Endothelial cell (in vitro differentiated cells): ENCODE data around the gene CLN6. TPM values are rescaled to one million over a fixed set of nuclear protein-coding genes. Genes with fewer than 3 reads are reported as not detected.
A peak's percentile ranks its signal among the peaks of the same experiment; 100 is the strongest.
"Not testable (repeated sequence)": the region's sequence is repeated elsewhere in the genome, so short reads cannot be mapped to it uniquely, and the experiment has no call there.

ENCODE experiments used
- DNase-seq: peaks from one replicate; pipeline ENCODE4 v3.0.0; 2021; ENCODE audit warnings: low spot score
- H3K27ac Mint-ChIP-seq: one replicate; pipeline ENCODE4 v1.8.0; 2021; ENCODE audit warnings: mixed read lengths, inconsistent platforms; ENCODE audit not compliant: unreplicated experiment
- H3K27me3 Mint-ChIP-seq: one replicate; pipeline ENCODE4 v1.8.0; 2021; ENCODE audit warnings: mild to moderate bottlenecking, moderate library complexity, mixed read lengths, inconsistent platforms; ENCODE audit not compliant: unreplicated experiment
- H3K36me3 Mint-ChIP-seq: one replicate; pipeline ENCODE4 v1.8.0; 2021; ENCODE audit warnings: mild to moderate bottlenecking, low read depth, mixed read lengths, inconsistent platforms; ENCODE audit not compliant: unreplicated experiment
- H3K4me1 Mint-ChIP-seq: one replicate; pipeline ENCODE4 v1.8.0; 2021; ENCODE audit warnings: mild to moderate bottlenecking, mixed read lengths, inconsistent platforms; ENCODE audit not compliant: unreplicated experiment
- H3K4me3 Mint-ChIP-seq: one replicate; pipeline ENCODE4 v1.8.0; 2021; ENCODE audit warnings: mild to moderate bottlenecking, mixed read lengths, inconsistent platforms; ENCODE audit not compliant: unreplicated experiment
- H3K9me3 Mint-ChIP-seq: one replicate; pipeline ENCODE4 v1.8.0; 2021; ENCODE audit warnings: mixed read lengths, inconsistent platforms; ENCODE audit not compliant: unreplicated experiment
- total RNA-seq: library from RNA; stranded (reverse); fragmentation: NEBNext Ultra II Directional; extraction: Animal tissue kit (Norgen Biotek cat#: 25700); gene quantifications from one replicate; pipeline ENCODE4 v1.2.1, GENCODE V29; 2021; ENCODE audit not compliant: unreplicated experiment
- TF ChIP-seq, protein P1 (sequence below): fragments of 200-600 bp; sonication (generic); IDR thresholded peaks from one replicate; pipeline ENCODE4 v1.5.0; 2021; ENCODE audit warnings: antibody characterized with exemption; ENCODE audit not compliant: unreplicated experiment

The CLN6 gene
- total RNA-seq, 1 donor from 2014 or later = 42.1 TPM

DNA sequence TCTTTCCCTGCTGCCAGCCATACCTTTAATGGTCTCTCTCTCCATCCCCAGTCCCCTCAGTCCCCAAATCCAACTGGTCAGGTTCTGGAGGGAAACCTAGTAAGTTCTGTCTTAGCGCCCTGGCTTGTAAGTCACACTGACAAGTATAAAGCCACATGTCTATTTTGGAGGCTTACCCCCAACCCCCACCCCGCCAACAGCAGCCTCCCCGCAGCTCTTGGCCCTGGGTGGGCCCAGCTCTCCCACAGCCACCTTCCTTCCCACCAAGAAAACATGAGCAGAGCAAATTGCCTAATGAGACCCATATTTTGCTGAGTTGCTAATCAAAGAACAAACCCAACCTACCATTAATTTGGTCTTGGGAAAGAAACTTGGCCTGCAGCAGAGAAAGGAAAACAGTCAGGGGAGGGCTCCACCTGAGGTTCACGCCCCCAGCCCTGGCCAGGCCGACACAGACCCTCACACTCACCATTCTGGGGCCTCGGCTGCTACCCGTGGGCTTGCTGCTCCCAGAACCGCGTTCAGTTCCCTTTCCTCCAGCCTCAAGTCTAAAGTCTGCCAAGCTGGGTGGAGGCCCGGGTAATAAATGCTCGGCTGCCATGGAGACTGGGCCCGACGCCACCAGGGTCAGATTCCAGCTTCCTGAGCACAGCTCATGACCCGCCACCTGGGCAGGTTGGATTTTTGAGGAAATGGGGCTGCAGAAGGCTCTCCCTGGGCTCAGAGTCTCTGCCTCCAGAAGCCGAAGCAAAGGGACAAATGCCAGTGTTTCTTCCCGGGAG lies 24.6 kb downstream of the CLN6 start, which contains the start of gene CALML4:
CALML4 (minus strand) TSS at position 557 of the 782 bp plus-strand sequence; CDS start at position 472, 85 bp downstream.
- H3K36me3 Mint-ChIP-seq = peaks cover 3% of the 10 kb centered on the region
- H3K9me3 Mint-ChIP-seq = no peaks in the 10 kb centered on the region
- peaks cover 67% of the 10 kb centered on the region for H3K4me1 Mint-ChIP-seq
- H3K27me3 Mint-ChIP-seq = peaks cover 13% of the 10 kb centered on the region
- peak within 1 kb of the TSS; percentile 56 for H3K4me3 Mint-ChIP-seq
- H3K27ac Mint-ChIP-seq = peak within 1 kb of the TSS; percentile 86
- TF ChIP-seq, protein P1, sequence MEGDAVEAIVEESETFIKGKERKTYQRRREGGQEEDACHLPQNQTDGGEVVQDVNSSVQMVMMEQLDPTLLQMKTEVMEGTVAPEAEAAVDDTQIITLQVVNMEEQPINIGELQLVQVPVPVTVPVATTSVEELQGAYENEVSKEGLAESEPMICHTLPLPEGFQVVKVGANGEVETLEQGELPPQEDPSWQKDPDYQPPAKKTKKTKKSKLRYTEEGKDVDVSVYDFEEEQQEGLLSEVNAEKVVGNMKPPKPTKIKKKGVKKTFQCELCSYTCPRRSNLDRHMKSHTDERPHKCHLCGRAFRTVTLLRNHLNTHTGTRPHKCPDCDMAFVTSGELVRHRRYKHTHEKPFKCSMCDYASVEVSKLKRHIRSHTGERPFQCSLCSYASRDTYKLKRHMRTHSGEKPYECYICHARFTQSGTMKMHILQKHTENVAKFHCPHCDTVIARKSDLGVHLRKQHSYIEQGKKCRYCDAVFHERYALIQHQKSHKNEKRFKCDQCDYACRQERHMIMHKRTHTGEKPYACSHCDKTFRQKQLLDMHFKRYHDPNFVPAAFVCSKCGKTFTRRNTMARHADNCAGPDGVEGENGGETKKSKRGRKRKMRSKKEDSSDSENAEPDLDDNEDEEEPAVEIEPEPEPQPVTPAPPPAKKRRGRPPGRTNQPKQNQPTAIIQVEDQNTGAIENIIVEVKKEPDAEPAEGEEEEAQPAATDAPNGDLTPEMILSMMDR = no peak
- DNase-seq = no peak

DNA sequence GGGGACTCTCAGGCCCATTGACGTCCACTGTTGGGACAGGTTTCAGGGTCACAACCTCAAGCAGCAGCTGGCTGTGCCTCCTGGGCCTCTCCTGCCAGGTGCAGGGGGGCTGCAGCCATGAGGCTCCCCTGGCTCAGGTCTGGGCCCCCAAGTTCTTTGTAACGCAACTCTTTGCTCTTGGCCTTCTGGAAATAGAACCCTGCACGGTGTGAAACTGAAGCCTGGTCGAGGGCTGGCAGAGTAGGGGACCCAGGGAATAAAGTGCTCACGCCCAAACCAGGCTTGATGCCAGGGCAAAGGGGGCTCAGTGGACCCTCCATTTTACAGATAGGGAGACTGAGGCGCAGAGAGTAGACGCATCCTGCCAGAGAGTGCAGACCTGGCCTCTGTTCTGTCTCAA lies 25.2 kb downstream of the CLN6 start:
- Mint-ChIP-seq H3K4me1 (peaks cover 66% of the 10 kb centered on the region), H3K27me3 (peaks cover 13% of the 10 kb centered on the region), H3K36me3 (peaks cover 7% of the 10 kb centered on the region), H3K4me3 (no peak overlapping the region), H3K9me3 (no peaks in the 10 kb centered on the region), H3K27ac (no peak overlapping the region)
- TF ChIP-seq, protein P1 = no peak
- DNase-seq = no peak

DNA sequence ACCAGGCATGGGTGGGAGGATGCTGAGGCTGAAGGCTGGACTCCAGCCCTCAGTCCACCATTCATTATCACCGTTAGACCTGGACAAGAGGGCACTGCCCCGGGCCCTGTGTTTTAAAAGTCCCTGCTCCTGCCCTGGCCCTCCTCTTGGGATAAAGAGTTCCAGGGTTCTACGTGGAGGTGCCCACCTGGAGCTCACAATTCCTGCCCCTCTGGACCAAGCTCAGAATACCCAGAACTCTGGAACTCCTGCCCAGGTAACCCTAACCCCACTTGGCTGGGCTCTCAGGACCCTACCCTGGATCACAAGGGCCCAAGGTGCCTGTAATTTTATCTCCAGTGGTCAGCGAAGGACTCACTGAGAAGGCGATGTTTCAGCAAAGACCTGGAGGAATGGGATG lies 25.6 kb downstream of the CLN6 start:
- H3K4me1 Mint-ChIP-seq = peaks cover 65% of the 10 kb centered on the region
- peaks cover 7% of the 10 kb centered on the region for H3K36me3 Mint-ChIP-seq
- H3K4me3 Mint-ChIP-seq = no peak overlapping the region
- H3K27ac Mint-ChIP-seq = no peak overlapping the region
- no peak for DNase-seq
- H3K27me3 Mint-ChIP-seq = peaks cover 13% of the 10 kb centered on the region
- TF ChIP-seq, protein P1 = no peak
- H3K9me3 Mint-ChIP-seq = no peaks in the 10 kb centered on the region

DNA sequence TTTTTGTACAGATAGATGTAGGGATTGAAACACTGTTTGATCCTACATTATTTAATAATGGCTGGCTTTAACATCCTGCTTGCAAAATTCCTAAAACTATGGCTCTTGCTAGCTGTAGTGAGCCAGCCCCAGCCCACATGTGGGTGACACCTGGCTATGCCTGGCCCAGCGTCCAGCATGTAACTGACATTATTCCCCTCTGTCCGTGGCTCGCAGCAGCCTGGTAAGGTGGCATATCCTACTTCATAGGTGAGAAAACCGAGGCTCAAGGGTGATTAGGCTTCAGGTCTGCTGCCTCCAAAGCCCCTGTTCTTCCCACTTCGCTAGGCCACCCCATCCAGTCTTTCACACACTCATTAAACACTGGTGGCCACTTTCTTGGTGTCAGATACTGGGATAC lies 26.0 kb downstream of the CLN6 start:
- Mint-ChIP-seq H3K27me3 (peaks cover 13% of the 10 kb centered on the region), H3K4me3 (no peak overlapping the region), H3K36me3 (peaks cover 7% of the 10 kb centered on the region), H3K9me3 (no peaks in the 10 kb centered on the region), H3K27ac (no peak overlapping the region), H3K4me1 (peaks cover 60% of the 10 kb centered on the region)
- DNase-seq = no peak
- TF ChIP-seq, protein P1 = no peak

DNA sequence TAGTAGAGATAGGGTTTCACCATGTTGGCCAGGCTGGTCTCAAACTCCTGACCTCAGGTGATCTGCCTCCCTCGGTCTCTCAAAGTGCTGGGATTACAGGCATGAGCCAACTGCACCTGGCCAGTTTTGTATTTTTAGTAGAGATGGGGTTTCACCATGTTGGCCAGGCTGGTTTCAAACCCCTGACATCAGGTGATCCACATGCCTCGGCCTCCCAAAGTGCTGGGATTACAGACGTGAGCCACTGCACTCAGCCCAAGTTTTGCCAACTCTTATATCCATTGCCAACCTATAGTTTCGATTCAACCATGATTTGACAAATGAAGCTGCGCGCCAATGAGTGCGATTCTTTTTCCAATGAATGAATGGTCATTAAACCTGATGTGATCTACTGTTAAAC lies 26.5 kb downstream of the CLN6 start:
- not testable (repeated sequence) for H3K27ac Mint-ChIP-seq, H3K36me3 Mint-ChIP-seq, H3K4me3 Mint-ChIP-seq, H3K9me3 Mint-ChIP-seq, DNase-seq
- H3K27me3 Mint-ChIP-seq = peaks cover 15% of the 10 kb centered on the region
- peaks cover 62% of the 10 kb centered on the region for H3K4me1 Mint-ChIP-seq
